ENCODE measurements around the gene HBP1. TPM values are rescaled to one million over a fixed set of nuclear protein-coding genes. Genes with fewer than 3 reads are reported as not detected.

Gene HBP1
- total and polyA plus RNA-seq, 2 experiments from 2014 or later = 36.0 to 52.8 TPM

DNA sequence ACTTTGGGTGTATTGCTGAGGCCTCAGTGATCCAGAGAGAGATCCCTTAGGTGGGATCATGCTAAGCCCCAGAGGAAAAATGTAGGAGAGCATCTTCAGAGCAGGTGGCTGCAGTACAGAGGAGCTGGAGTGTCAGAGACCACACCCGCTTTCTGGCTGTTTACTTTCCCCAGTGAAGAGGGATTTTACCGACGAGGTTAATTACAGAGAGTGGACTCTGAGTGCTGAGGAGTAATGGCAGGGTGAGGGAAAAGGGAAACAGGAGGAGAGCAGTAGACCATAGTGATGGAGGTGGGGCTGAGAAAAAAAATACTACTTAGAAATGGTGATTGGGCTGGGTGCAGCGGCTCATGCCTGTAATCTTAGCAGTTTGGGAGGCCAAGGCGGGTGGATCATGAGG lies 43.3 kb upstream of the HBP1 start:
- Mint-ChIP-seq H3K9me3 (no peaks in the 10 kb centered on the region), H3K4me1 (peaks cover 31% of the 10 kb centered on the region), H3K27me3 (ENCODE audit: insufficient read depth, low read depth, poor library complexity) (peaks cover 3% of the 10 kb centered on the region), H3K4me3 (no peak overlapping the region), H3K27ac (peak overlapping the region; percentile 70), H3K36me3 (ENCODE audit: low read depth) (0 out of 3 replicates have a peak, but pooled peaks cover 4% of the 10 kb centered on the region)
- no peaks in the 10 kb centered on the region for H4K20me1 ChIP-seq (replicated peaks; ENCODE audit: insufficient read depth)
- DNase-seq (ENCODE audit: low spot score) = no peak
- H3K4me3 ChIP-seq = no peak overlapping the region
- no peaks in the 10 kb centered on the region for H3K27me3 ChIP-seq (ENCODE audit: insufficient read depth)
- TF ChIP-seq EZH2 (IDR thresholded peaks at IDR 0.05; ENCODE audit: low read depth, unreplicated experiment) (no peak), CTCF (conservative IDR thresholded peaks at IDR 0.05; ENCODE audit: low read depth in 2 of 2) (no peak), STAT1 (IDR thresholded peaks at IDR 0.05; ENCODE audit: unreplicated experiment) (no peak), CREB1 (CRISPR knock-in tag; IDR thresholded peaks at IDR 0.05; ENCODE audit: low read depth) (no peak), REST (IDR thresholded peaks at IDR 0.05; ENCODE audit: unreplicated experiment) (no peak), JUNB (IDR thresholded peaks at IDR 0.05; ENCODE audit: unreplicated experiment) (no peak), EZH2phosphoT487 (IDR thresholded peaks at IDR 0.05; ENCODE audit: unreplicated experiment) (no peak), NANOG (IDR thresholded peaks at IDR 0.05; ENCODE audit: borderline replicate concordance) (no peak), ZNF114 (CRISPR knock-in tag; IDR thresholded peaks at IDR 0.05) (no peak), ETS1 (IDR thresholded peaks at IDR 0.05) (no peak), ZNF331 (CRISPR knock-in tag; IDR thresholded peaks at IDR 0.05; ENCODE audit: low read depth) (no peak), POLR2AphosphoS5 (IDR thresholded peaks at IDR 0.05; ENCODE audit: low read depth) (no peak)
- H3K4me1 ChIP-seq (ENCODE audit: insufficient read depth) = 0 out of 2 replicates have a peak, but pooled peaks cover 4% of the 10 kb centered on the region
- H3K9me2 ChIP-seq (ENCODE audit: insufficient read depth) = no peaks in the 10 kb centered on the region
- H3F3A ChIP-seq (replicated peaks; ENCODE audit: low read depth) = no peaks in the 10 kb centered on the region
- ATAC-seq = no peak; the same call in 2 of the 3 replicates
- H3K27ac ChIP-seq (ENCODE audit: low read depth) = no peak overlapping the region
- H2AFZ ChIP-seq = no peak overlapping the region
- no peak overlapping the region for H3K4me2 ChIP-seq
- no peaks in the 10 kb centered on the region for H3K36me3 ChIP-seq (ENCODE audit: insufficient read depth)
- no peaks in the 10 kb centered on the region for H3K79me2 ChIP-seq (replicated peaks; ENCODE audit: insufficient read depth)
